Stimulated activated CD8-positive, alpha-beta memory T cell treated with anti-CD3 and anti-CD28 coated beads, Interleukin-15, amount 100 ng/mL, for 1 hour (primary cell): ENCODE results near the gene ERP29.
A peak's percentile ranks its signal among the peaks of the same experiment; 100 is the strongest.
"Not testable (repeated sequence)": the region's sequence is repeated elsewhere in the genome, so short reads cannot be mapped to it uniquely, and the experiment has no call there.

Source experiments
- DNase-seq: peaks from one replicate; pipeline ENCODE4 v3.0.0-alpha.2; 2020; ENCODE audit warnings: low read depth

Gene ERP29

DNA sequence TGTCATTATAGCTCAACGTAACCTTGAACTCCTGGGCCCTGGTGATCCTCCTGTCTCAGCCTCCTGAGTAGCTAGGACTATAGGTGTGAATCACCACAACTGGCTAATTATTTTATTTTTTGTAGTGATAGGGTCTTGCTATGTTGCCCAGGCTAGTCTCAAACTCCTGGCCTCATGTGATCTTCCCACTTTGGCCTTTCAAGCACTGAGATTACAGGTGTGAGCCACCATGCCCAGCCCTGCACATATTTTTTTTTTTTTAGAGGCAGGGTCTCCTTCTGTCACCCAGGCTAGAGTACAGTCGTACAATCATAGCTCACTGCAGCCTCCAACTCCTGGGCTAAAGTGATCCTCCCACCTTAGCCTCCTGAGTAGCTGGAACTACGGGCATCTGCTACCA lies 9.2 kb upstream of the ERP29 start:
- DNase-seq: no peak

DNA sequence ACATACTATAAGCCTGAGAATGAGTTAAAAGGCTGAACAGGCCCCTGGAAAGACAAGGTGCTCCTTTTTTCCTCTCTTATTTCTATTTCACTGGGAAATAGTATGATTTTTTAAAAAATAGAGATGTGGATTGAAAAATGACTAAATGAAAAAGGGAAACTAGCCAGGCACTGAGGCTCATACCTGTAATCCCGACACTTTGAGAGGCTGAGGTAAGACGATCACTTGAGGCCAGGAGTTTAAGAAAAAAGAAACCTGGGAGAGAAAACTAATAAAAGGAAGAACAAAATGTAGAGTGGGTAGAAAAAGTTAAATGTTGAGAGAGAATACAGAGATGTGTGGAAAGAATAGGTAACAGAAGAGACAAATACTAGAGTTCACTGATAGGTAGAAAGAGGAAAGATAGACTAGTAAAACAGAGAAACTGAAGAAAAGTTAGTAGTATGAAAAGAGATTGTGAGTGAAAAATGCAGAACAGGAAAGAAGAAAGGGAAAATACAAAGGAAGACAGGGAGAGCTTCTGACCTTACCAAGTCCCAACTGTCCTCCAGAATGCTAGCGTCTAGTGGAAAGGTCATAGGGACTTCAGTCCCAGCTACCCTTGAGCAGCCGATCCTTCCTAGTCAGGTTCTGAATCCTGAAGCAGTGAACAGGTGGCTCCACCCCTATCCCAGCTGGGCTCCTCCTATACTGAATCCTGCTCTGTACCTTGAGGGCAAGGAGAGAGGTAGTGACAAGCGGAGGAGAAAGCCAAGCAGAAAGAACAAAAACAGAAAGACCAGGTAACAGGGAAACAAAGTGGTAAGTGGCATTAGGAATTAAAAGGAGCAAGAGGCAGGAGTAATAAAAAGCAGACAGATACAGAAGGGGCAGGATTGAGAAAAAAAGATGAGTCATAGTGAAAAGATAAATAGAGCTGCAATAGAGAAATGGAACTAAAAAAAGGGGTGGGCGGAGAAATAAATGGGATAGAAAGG lies 7.5 kb upstream of the ERP29 start:
- no peak for DNase-seq

GRCh38 chr12:112007945-112008344 lies 5.3 kb upstream of the ERP29 start:
- no peak for DNase-seq

DNA sequence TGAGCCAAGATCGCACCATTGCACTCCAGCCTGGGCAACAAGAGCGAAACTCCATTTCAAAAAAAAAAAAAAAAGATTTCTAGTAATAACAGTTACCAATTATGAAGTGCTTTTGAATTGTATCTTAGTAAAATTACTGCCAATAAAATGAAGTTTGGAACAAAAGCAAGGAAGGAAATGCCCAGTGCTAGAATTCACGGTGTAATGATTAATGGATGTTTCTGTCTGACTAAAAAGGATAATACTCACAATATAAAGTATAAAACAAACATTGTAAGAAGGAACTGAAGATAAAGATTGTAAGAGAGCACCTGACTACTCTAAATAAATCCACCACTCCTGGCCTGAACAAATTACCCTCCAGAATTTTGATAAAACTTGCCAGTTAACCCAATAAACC lies 4.3 kb upstream of the ERP29 start:
- no peak for DNase-seq

- not testable (repeated sequence) for DNase-seq
Measured at GRCh38 chr12:112009596-112009995, 3.6 kb upstream of the ERP29 start.

GRCh38 chr12:112010415-112011344 lies 2.5 kb upstream of the ERP29 start:
- no peak for DNase-seq

- no peak for DNase-seq
Measured at GRCh38 chr12:112011685-112012084, 1.5 kb upstream of the ERP29 start.

DNA sequence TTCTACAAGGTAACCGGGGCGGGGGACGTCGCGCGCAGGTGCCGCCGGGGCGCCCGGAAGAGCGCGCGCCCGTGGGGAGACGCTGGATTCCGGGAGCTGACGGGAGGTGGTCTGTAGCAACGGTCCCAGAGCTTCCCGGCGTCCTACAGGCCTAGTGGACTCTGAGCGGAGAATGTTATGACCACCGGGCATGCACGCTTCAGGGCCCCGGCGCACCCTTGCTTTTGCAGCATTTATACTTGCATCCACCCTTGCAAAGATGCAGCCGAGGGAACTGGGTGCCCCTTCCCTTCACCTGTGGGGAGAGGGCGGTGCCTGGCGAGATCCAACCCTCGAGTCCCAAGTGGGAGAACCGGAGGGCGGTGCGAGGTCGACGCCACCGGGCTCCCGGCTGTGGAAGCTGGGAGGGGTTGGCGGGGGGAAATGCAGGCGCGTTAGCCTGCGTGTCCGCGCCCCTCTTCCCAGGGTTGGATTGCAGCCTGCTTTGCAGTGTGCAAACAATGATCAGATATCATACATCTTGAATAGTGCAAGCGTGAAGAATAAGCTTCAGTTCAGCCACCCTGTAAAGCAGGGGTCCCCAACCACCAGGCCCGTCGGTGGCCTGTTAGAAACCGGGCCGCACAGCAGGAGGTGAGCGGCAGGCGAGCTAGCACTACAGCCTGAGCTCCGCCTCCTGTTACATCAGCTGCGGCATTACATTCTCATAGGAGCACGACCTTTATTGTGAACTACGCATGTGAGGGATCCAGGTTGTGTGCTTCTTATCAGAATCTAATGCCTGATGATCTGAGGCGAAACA lies 576 bp downstream of the ERP29 start:
- peak; percentile 19 for DNase-seq

- DNase-seq: no peak
Measured at GRCh38 chr12:112015938-112016337, 2.7 kb downstream of the ERP29 start.

GRCh38 chr12:112017041-112017440 lies 3.8 kb downstream of the ERP29 start:
- DNase-seq: no peak

DNA sequence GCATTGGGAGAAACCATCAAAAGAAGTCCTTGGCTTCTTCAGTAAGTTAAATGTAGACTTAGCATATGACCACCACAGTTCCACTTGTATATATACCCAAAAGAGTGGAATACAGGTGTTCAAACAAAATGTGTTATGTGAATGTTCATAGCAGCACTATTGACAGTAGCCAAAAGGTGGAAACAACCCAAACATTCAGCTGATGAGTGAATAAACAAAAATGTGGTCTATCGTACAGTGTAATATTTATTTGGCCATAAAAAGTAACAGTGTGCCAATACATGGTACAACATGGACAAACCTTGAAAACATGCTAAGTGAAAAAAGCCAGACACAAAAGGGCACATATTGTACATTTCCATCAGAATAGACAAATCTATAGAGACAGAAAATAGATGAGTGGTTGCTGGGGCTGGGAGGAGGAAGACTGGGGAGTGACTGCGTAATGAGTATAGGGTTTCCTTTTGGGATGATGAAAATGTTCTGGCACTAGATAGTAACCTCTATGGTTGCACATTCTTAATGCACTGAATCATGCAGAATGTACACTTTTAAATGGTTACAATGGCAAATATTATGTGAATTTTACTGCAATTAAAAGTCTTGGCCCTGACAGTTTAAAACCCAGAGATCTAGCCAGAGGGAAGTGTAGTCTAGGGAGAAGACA lies 5.5 kb downstream of the ERP29 start:
- no peak for DNase-seq

- no peak for DNase-seq
Measured at GRCh38 chr12:112020947-112021457, 7.8 kb downstream of the ERP29 start.

DNA sequence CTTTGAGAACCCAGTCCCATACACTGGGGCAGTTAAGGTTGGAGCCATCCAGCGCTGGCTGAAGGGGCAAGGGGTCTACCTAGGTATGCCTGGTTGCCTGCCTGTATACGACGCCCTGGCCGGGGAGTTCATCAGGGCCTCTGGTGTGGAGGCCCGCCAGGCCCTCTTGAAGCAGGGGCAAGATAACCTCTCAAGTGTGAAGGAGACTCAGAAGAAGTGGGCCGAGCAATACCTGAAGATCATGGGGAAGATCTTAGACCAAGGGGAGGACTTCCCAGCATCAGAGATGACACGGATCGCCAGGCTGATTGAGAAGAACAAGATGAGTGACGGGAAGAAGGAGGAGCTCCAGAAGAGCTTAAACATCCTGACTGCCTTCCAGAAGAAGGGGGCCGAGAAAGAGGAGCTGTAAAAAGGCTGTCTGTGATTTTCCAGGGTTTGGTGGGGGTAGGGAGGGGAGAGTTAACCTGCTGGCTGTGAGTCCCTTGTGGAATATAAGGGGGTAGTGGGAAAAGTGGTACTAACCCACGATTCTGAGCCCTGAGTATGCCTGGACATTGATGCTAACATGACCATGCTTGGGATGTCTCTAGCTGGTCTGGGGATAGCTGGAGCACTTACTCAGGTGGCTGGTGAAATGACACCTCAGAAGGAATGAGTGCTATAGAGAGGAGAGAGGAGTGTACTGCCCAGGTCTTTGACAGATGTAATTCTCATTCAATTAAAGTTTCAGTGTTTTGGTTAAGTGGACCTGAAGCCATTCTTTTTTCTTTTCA lies 9.2 kb downstream of the ERP29 start:
- no peak for DNase-seq

DNA sequence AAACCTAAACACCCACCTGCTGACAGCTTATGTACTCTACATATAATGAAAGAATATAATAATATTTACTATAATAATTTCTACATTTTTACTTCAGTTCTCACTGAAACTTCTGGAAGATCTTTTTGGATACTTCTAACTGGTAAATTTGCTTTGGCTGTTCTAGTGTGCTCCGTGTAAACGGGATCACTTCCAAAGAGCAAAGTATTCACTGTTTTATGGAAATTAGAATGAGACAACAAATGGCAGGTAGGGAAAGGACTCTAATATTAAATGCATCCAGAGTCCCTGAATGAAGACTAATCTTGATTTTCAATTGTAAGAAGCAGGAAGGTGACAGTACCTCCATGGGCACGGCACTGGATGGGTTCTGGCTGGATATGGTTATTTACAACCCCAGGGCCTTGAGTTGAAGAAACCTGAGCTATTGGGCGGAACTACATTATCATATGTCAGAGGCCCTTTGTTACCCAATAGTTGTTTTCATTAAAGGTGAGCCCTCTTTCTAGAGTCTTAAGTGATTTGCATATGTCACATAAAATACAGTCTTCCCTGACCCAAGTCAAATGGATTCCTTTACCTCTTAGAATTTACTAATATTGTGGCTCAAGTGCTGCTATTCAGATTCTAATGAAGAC lies 10.7 kb downstream of the ERP29 start:
- no peak for DNase-seq

DNA sequence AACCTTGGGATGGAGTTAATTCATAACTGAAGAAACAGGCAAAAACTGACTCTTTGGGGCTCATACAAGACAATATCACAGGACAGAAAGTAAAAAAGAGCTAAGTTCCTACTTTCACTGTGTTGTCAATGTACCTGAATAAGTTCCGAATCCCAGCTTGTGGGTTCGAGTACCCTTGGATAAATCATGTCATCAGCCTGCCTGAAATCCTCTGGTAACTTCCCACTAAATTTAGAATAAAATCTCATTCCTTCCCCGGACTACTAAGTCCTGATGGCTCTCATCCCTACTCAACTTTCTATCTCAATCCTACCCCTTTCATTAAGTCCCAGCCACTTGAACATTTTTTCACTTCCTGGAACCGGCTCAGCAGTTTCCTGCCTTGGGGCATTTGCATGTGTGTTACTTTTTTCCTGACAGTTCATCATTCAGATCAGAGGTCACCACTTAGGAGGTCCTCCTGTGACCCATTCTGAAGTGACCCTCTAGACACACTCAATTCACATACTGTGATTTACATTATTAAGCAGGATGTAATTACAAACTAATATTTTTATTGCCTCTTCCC lies 12.7 kb downstream of the ERP29 start:
- DNase-seq: no peak

- DNase-seq: no peak
Measured at GRCh38 chr12:112029301-112029700, 16.1 kb downstream of the ERP29 start.

- DNase-seq: no peak
Measured at GRCh38 chr12:112031472-112031871, 18.2 kb downstream of the ERP29 start.

DNA sequence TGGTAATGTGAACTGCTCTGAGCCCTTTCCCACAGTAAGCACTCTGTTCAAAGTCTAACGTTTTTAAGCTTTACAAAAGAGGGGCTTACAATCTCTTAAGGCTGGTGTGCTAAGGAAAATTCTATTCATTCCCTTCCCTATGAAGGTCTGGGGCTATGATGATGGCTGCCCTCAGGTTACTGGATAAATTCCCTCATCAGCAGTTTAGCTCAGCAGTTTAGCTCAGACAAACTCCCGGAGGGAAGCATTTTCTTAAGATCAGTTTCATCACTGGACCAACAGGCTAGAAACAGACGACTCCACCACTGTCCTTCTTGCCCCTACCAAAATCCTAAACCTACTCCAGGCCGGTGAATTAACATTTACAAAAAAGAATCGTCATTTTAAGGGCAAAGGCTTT lies 19.1 kb downstream of the ERP29 start:
- DNase-seq: no peak

DNA sequence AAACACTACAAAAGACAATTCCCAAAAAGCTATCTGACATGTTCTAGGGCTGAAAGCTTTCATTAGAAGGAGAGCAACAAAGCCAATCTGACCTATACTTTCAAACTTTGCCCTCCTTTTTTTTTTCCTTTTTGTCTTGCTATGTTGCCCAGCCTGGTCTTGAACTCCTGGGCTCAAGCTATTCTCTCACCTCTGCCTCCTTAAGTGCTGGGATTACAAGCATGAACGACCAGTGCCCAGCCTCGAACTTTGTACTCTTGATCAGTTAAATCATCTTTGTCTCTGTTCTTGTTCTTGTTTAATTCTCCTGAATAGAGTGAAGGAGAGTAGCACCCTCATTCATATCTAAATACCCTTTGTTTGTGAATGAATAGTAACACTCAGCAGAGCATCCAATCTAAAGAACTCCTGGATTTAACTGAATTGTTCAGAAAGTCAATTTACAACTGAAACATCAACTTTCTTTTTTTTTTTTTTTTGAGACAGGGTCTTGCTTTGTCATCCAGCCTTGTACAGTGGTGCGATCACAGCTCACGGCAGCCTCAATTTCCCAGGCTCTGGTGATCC lies 22.1 kb downstream of the ERP29 start:
- DNase-seq: no peak
